H9 (cell line): Measurements from ENCODE around the gene RHBDD3. TPM values are rescaled to one million over a fixed set of nuclear protein-coding genes. Genes with fewer than 3 reads are reported as not detected.

Experiments
- DNase-seq: peaks from one replicate; pipeline ENCODE4 v3.0.0-alpha.2; 2017
- H2AFZ ChIP-seq: one replicate; pipeline ENCODE4 v1.6.1; 2013; ENCODE audit warnings: mild to moderate bottlenecking, low read length, control low read depth, moderate library complexity
- H2AK5ac ChIP-seq: 2 replicates; pipeline ENCODE4 v1.6.1; 2013; ENCODE audit warnings: low read length, control low read depth, mixed read lengths; ENCODE audit not compliant: insufficient read length
- H2BK120ac ChIP-seq: one replicate; pipeline ENCODE4 v1.6.1; 2013; ENCODE audit warnings: low read depth, mild to moderate bottlenecking, low read length, control low read depth, inconsistent platforms; ENCODE audit not compliant: poor library complexity, severe bottlenecking
- H2BK12ac ChIP-seq: 2 replicates; pipeline ENCODE4 v1.6.1; 2013; ENCODE audit warnings: low read length, control low read depth, mixed read lengths, low read depth; ENCODE audit not compliant: insufficient read length
- H2BK15ac ChIP-seq: 2 replicates; pipeline ENCODE4 v1.6.1; 2013; ENCODE audit warnings: low read depth, low read length, control low read depth
- H2BK20ac ChIP-seq: one replicate; pipeline ENCODE4 v1.6.1; 2013; ENCODE audit warnings: low read depth, mild to moderate bottlenecking, low read length, control low read depth, inconsistent platforms; ENCODE audit not compliant: poor library complexity, severe bottlenecking
- H2BK5ac ChIP-seq: 2 replicates; pipeline ENCODE4 v1.6.1; 2013; ENCODE audit warnings: low read length, control low read depth, mixed read lengths; ENCODE audit not compliant: insufficient read length
- H3K14ac ChIP-seq: 2 replicates; pipeline ENCODE4 v1.6.1; 2013; ENCODE audit warnings: low read length, control low read depth; ENCODE audit not compliant: insufficient read depth
- H3K18ac ChIP-seq: 2 replicates; pipeline ENCODE4 v1.6.1; 2013; ENCODE audit warnings: low read depth, mild to moderate bottlenecking, mixed read lengths, low read length, control low read depth; ENCODE audit not compliant: insufficient read length
- H3K23ac ChIP-seq: 2 replicates; pipeline ENCODE4 v1.6.1; 2013; ENCODE audit warnings: low read length, control low read depth, mixed read lengths, low read depth; ENCODE audit not compliant: insufficient read length
- H3K23me2 ChIP-seq: 2 replicates; pipeline ENCODE4 v1.6.1; 2013; ENCODE audit warnings: low read depth, mild to moderate bottlenecking, mixed read lengths, low read length, control low read depth; ENCODE audit not compliant: insufficient read length, poor library complexity, severe bottlenecking
- H3K27ac ChIP-seq: 2 replicates; pipeline ENCODE4 v1.5.1; 2013; ENCODE audit warnings: low read length, control low read depth, mixed read lengths, low read depth; ENCODE audit not compliant: insufficient read length
- H3K27me3 ChIP-seq: 2 replicates; pipeline ENCODE4 v1.6.1; 2013; ENCODE audit warnings: low read length, control low read depth, inconsistent platforms; ENCODE audit not compliant: insufficient read depth
- H3K4ac ChIP-seq: 2 replicates; pipeline ENCODE4 v1.6.1; 2013; ENCODE audit warnings: low read depth, mild to moderate bottlenecking, control low read depth, inconsistent platforms, low read length, moderate library complexity
- H3K4me1 ChIP-seq: 2 replicates; pipeline ENCODE4 v1.6.1; 2013; ENCODE audit warnings: low read length, control low read depth, inconsistent platforms; ENCODE audit not compliant: insufficient read depth
- H3K4me2 ChIP-seq: 2 replicates; pipeline ENCODE4 v1.6.1; 2013; ENCODE audit warnings: low read length, control low read depth, mixed read lengths; ENCODE audit not compliant: insufficient read length, insufficient read depth
- H3K56ac ChIP-seq: 2 replicates; pipeline ENCODE4 v1.6.1; 2013; ENCODE audit warnings: low read depth, mild to moderate bottlenecking, mixed read lengths, low read length, control low read depth; ENCODE audit not compliant: insufficient read length
- H3K79me1 ChIP-seq: 2 replicates; pipeline ENCODE4 v1.6.1; 2013; ENCODE audit warnings: low read depth, mild to moderate bottlenecking, moderate library complexity, low read length, control low read depth, inconsistent platforms; ENCODE audit not compliant: insufficient read depth, poor library complexity, severe bottlenecking
- H3K79me2 ChIP-seq: 2 replicates; pipeline ENCODE4 v1.6.1; 2013; ENCODE audit warnings: low read length, control low read depth, inconsistent platforms; ENCODE audit not compliant: insufficient read depth
- H3K9ac ChIP-seq: 2 replicates; pipeline ENCODE4 v1.6.1; 2013; ENCODE audit warnings: low read length, control low read depth, mixed read lengths; ENCODE audit not compliant: insufficient read length; ENCODE audit errors: extremely low read depth
- H3K9me3 ChIP-seq: one replicate; pipeline ENCODE4 v1.6.1; 2013; ENCODE audit warnings: low read depth, low read length, inconsistent platforms; ENCODE audit not compliant: control insufficient read depth
- H3T11ph ChIP-seq: one replicate; pipeline ENCODE4 v1.6.1; 2013; ENCODE audit warnings: mild to moderate bottlenecking, low read length, control low read depth, inconsistent platforms
- H4K20me1 ChIP-seq: one replicate; pipeline ENCODE4 v1.6.1; 2013; ENCODE audit not compliant: control insufficient read depth, insufficient read length, insufficient read depth
- H4K5ac ChIP-seq: 2 replicates; pipeline ENCODE4 v1.6.1; 2013; ENCODE audit warnings: low read depth, mild to moderate bottlenecking, mixed read lengths, low read length, control low read depth; ENCODE audit not compliant: insufficient read length
- H4K8ac ChIP-seq: replicated peaks from 2 replicates; pipeline ENCODE4 v1.6.1; 2013; ENCODE audit warnings: low read length, control low read depth, mixed read lengths, low read depth; ENCODE audit not compliant: insufficient read length
- H4K91ac ChIP-seq: 2 replicates; pipeline ENCODE4 v1.6.1; 2013; ENCODE audit warnings: low read depth, mild to moderate bottlenecking, moderate library complexity, mixed read lengths, low read length, control low read depth; ENCODE audit not compliant: insufficient read length
- H3K27ac Mint-ChIP-seq, 3 experiments: 2 replicates in 2 of 3; 3 replicates in 1 of 3; pipeline ENCODE4 v1.8.0; 2020 to 2021; ENCODE audit warnings: mixed read lengths in 3 of 3, mild to moderate bottlenecking in 1 of 3, moderate library complexity in 1 of 3
- H3K27me3 Mint-ChIP-seq: 2 replicates; pipeline ENCODE4 v1.8.0; 2021; ENCODE audit warnings: low read depth, mild to moderate bottlenecking, moderate library complexity, mixed read lengths
- H3K36me3 Mint-ChIP-seq, 3 experiments: 2 replicates in 2 of 3; 3 replicates in 1 of 3; pipeline ENCODE4 v1.8.0; 2020 to 2021; ENCODE audit warnings: low read depth in 3 of 3, mixed read lengths in 3 of 3; ENCODE audit not compliant: insufficient read depth in 1 of 3
- H3K4me1 Mint-ChIP-seq, 2 experiments: 2 replicates each; pipeline ENCODE4 v1.8.0; 2020; ENCODE audit warnings: mixed read lengths in 2 of 2
- H3K4me3 Mint-ChIP-seq, 2 experiments: 2 replicates in 1 of 2; 3 replicates in 1 of 2; pipeline ENCODE4 v1.8.0; 2020 to 2021; ENCODE audit warnings: mild to moderate bottlenecking in 2 of 2, mixed read lengths in 2 of 2, moderate library complexity in 1 of 2
- H3K9me3 Mint-ChIP-seq, 2 experiments: 2 replicates in 1 of 2; 3 replicates in 1 of 2; pipeline ENCODE4 v1.8.0; 2020; ENCODE audit warnings: mild to moderate bottlenecking in 2 of 2, mixed read lengths in 2 of 2, moderate library complexity in 1 of 2
- WGBS: extraction: QIAGEN DNeasy Blood & Tissue Kit; methylation state at CpG from one replicate; pipeline ENCODE4 v1.1.7; 2013; ENCODE audit warnings: missing lambda C conversion rate, low lambda C conversion rate, mixed read lengths; ENCODE audit not compliant: insufficient read length; ENCODE audit errors: extremely low coverage; 5-methylcytosine and 5-hydroxymethylcytosine counted together
- total RNA-seq: library from RNA; stranded (reverse); gene quantifications from 2 replicates; pipeline ENCODE4 v1.2.1, GENCODE V29; 2021
- TF ChIP-seq, protein P1 (sequence below): fragments of 200-600 bp; sonication (generic); conservative IDR thresholded peaks from 3 replicates; pipeline ENCODE4 v1.8.0; 2021; ENCODE audit warnings: antibody characterized with exemption, mild to moderate bottlenecking

Gene RHBDD3
- total RNA-seq, 1 experiment from 2014 or later, result 99.7 TPM

- H3K56ac ChIP-seq, result no peak overlapping the region
- no peak for DNase-seq
- H3K36me3 Mint-ChIP-seq, result no peaks in the 10 kb centered on the region
- peak overlapping the region in 1 of 3 experiments; percentile 76; a peak in 2 of 7 replicates for H3K27ac Mint-ChIP-seq
- H3K4me1 Mint-ChIP-seq, result peaks cover 31 to 45% of the 10 kb centered on the region in 2 experiments
- H3K79me1 ChIP-seq, result no peaks in the 10 kb centered on the region
- H3K18ac ChIP-seq, result no peak overlapping the region
- TF ChIP-seq, protein P1, sequence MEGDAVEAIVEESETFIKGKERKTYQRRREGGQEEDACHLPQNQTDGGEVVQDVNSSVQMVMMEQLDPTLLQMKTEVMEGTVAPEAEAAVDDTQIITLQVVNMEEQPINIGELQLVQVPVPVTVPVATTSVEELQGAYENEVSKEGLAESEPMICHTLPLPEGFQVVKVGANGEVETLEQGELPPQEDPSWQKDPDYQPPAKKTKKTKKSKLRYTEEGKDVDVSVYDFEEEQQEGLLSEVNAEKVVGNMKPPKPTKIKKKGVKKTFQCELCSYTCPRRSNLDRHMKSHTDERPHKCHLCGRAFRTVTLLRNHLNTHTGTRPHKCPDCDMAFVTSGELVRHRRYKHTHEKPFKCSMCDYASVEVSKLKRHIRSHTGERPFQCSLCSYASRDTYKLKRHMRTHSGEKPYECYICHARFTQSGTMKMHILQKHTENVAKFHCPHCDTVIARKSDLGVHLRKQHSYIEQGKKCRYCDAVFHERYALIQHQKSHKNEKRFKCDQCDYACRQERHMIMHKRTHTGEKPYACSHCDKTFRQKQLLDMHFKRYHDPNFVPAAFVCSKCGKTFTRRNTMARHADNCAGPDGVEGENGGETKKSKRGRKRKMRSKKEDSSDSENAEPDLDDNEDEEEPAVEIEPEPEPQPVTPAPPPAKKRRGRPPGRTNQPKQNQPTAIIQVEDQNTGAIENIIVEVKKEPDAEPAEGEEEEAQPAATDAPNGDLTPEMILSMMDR, result no peak
- no peak overlapping the region for H2AK5ac ChIP-seq
- WGBS, result no CpG with 5 or more reads among the region's 14 CpGs
- H3K4me1 ChIP-seq, result peaks cover 3% of the 10 kb centered on the region; the same call in 1 of the 2 replicates
- H3K79me2 ChIP-seq, result no peaks in the 10 kb centered on the region
- H3K27me3 Mint-ChIP-seq, result 0 out of 2 replicates have a peak, but pooled peaks cover 3% of the 10 kb centered on the region
- no peak overlapping the region for H3K27ac ChIP-seq
- no peak overlapping the region for H3T11ph ChIP-seq
- no peaks in the 10 kb centered on the region for H3K27me3 ChIP-seq
- no peak overlapping the region for H3K4ac ChIP-seq
- no peak overlapping the region for H3K4me2 ChIP-seq
- H2BK20ac ChIP-seq, result no peak overlapping the region
- no peaks in the 10 kb centered on the region; a peak in 1 of 5 replicates for H3K9me3 Mint-ChIP-seq
- H3K4me3 Mint-ChIP-seq, result no peak overlapping the region
- no peak overlapping the region for H4K91ac ChIP-seq
- no peak overlapping the region for H4K8ac ChIP-seq
- no peak overlapping the region for H3K23ac ChIP-seq
- H3K14ac ChIP-seq, result no peak overlapping the region; the same call in 1 of the 2 replicates
- no peaks in the 10 kb centered on the region for H3K23me2 ChIP-seq
- no peak overlapping the region for H2BK120ac ChIP-seq
- H3K9ac ChIP-seq, result no peak overlapping the region
- H4K5ac ChIP-seq, result no peak overlapping the region
- no peak overlapping the region for H2AFZ ChIP-seq
- H2BK15ac ChIP-seq, result no peak overlapping the region
- no peaks in the 10 kb centered on the region for H4K20me1 ChIP-seq
- no peak overlapping the region for H2BK12ac ChIP-seq
- no peak overlapping the region for H2BK5ac ChIP-seq
- no peaks in the 10 kb centered on the region for H3K9me3 ChIP-seq
These were observed 51.5 kb downstream of the RHBDD3 start for GRCh38 chr22:29216011-29216872.
